IMR-90 (cell line): ENCODE measurements around the gene MON2. TPM values are rescaled to one million over a fixed set of nuclear protein-coding genes. Genes with fewer than 3 reads are reported as not detected.

ENCODE experiments used
- ATAC-seq: fragments of 200-7000 bp; cut with Tn5 transposase; 2 replicates; pipeline ENCODE4 v1.9.1; 2020; ENCODE audit warnings: low read depth, mild to moderate bottlenecking, moderate library complexity
- BruUV-seq: library from RNA; stranded (reverse); fragments of 400-500 nt; replicated peaks from 2 replicates; lab custom pipeline; 2021; lab: Mats Ljungman, UMichigan
- CTCF ChIA-PET: fragments of 300-600 bp; formaldehyde crosslinking; extraction: SDS; loops from one replicate; lab custom pipeline; 2021; ENCODE audit warnings: antibody characterized with exemption; lab: Yijun Ruan, JAX
- POLR2A ChIA-PET: fragments of 300-600 bp; sonication (Branson Sonifier 250); formaldehyde crosslinking; loops from one replicate; lab custom pipeline; 2022; ENCODE audit warnings: antibody characterized with exemption; ENCODE audit not compliant: unreplicated experiment; lab: Charles Lee
- DNase-seq: peaks from one replicate; pipeline ENCODE4 v3.0.0; 2013
- H2AFZ ChIP-seq: replicated peaks from 2 replicates; pipeline ENCODE3; 2013; ENCODE audit warnings: low read length, mild to moderate bottlenecking; ENCODE audit not compliant: poor library complexity
- H2AK5ac ChIP-seq: 2 replicates; pipeline ENCODE4 v1.6.1; 2013; ENCODE audit warnings: low read depth, low read length, inconsistent platforms
- H2AK9ac ChIP-seq: replicated peaks from 2 replicates; pipeline ENCODE3; 2013; ENCODE audit warnings: mild to moderate bottlenecking, low read depth, low read length, moderate library complexity; ENCODE audit not compliant: poor library complexity
- H2BK120ac ChIP-seq: 2 replicates; pipeline ENCODE4 v1.6.1; 2013; ENCODE audit warnings: low read depth, low read length, inconsistent platforms
- H2BK15ac ChIP-seq: 3 replicates; pipeline ENCODE4 v1.6.1; 2013; ENCODE audit warnings: low read depth, low read length, inconsistent platforms
- H2BK20ac ChIP-seq: 2 replicates; pipeline ENCODE4 v1.6.1; 2013; ENCODE audit warnings: low read depth, mild to moderate bottlenecking, inconsistent platforms, low read length, moderate library complexity
- H2BK5ac ChIP-seq: 2 replicates; pipeline ENCODE4 v1.6.1; 2013; ENCODE audit warnings: mild to moderate bottlenecking, low read depth, low read length, inconsistent platforms; ENCODE audit not compliant: poor library complexity, severe bottlenecking
- H3K14ac ChIP-seq: replicated peaks from 2 replicates; pipeline ENCODE4 v1.6.1; 2013; ENCODE audit warnings: low read depth, low read length, inconsistent platforms
- H3K18ac ChIP-seq: 2 replicates; pipeline ENCODE4 v1.6.1; 2013; ENCODE audit warnings: low read depth, low read length, control low read depth
- H3K23ac ChIP-seq: 2 replicates; pipeline ENCODE4 v1.6.1; 2013; ENCODE audit warnings: low read depth, low read length, inconsistent platforms
- H3K27ac ChIP-seq: 2 replicates; pipeline ENCODE4 v1.5.1; 2013; ENCODE audit warnings: mild to moderate bottlenecking, control low read depth, low read length; ENCODE audit not compliant: insufficient read depth
- H3K27me3 ChIP-seq: 2 replicates; pipeline ENCODE4 v1.6.1; 2013; ENCODE audit warnings: low read length; ENCODE audit not compliant: control insufficient read depth, insufficient read depth
- H3K36me3 ChIP-seq: 2 replicates; pipeline ENCODE4 v1.6.1; 2013; ENCODE audit warnings: low read length, mixed read lengths; ENCODE audit not compliant: control insufficient read depth, insufficient read depth
- H3K4ac ChIP-seq: 2 replicates; pipeline ENCODE4 v1.6.1; 2013; ENCODE audit warnings: low read depth, low read length, inconsistent platforms
- H3K4me1 ChIP-seq: 2 replicates; pipeline ENCODE4 v1.6.1; 2013; ENCODE audit warnings: low read length, mixed read lengths; ENCODE audit not compliant: control insufficient read depth, insufficient read depth
- H3K4me2 ChIP-seq: 2 replicates; pipeline ENCODE4 v1.6.1; 2013; ENCODE audit warnings: low read depth, mild to moderate bottlenecking, control low read depth, low read length, moderate library complexity
- H3K4me3 ChIP-seq: 2 replicates; pipeline ENCODE4 v1.5.1; 2013; ENCODE audit warnings: low read depth, mild to moderate bottlenecking, control low read depth, low read length, moderate library complexity; ENCODE audit not compliant: insufficient read depth
- H3K56ac ChIP-seq: 2 replicates; pipeline ENCODE4 v1.6.1; 2013; ENCODE audit warnings: low read length, inconsistent platforms; ENCODE audit not compliant: insufficient read depth; ENCODE audit errors: extremely low read depth
- H3K79me1 ChIP-seq, 2 experiments: 2 replicates each; pipeline ENCODE4 v1.6.1; 2013; ENCODE audit warnings: low read length in 2 of 2, inconsistent platforms in 1 of 2, low read depth in 1 of 2
- H3K9ac ChIP-seq: 2 replicates; pipeline ENCODE4 v1.6.1; 2013; ENCODE audit warnings: low read depth, low read length, control low read depth
- H3K9me1 ChIP-seq: 2 replicates; pipeline ENCODE4 v1.6.1; 2013; ENCODE audit warnings: low read length, inconsistent platforms; ENCODE audit not compliant: insufficient read depth
- H3K9me3 ChIP-seq: 2 replicates; pipeline ENCODE4 v1.6.1; 2013; ENCODE audit warnings: low read length; ENCODE audit not compliant: control insufficient read depth, insufficient read depth
- H4K20me1 ChIP-seq: 2 replicates; pipeline ENCODE4 v1.6.1; 2013; ENCODE audit warnings: low read length, inconsistent platforms; ENCODE audit not compliant: insufficient read depth
- H4K5ac ChIP-seq: 2 replicates; pipeline ENCODE4 v1.6.1; 2013; ENCODE audit warnings: mild to moderate bottlenecking, low read depth, low read length, control low read depth
- H4K8ac ChIP-seq, 2 experiments: 2 replicates each; pipeline ENCODE4 v1.6.1; 2013; ENCODE audit warnings: low read depth in 2 of 2, low read length in 2 of 2, control low read depth in 1 of 2, inconsistent platforms in 1 of 2
- H4K91ac ChIP-seq: 2 replicates; pipeline ENCODE4 v1.6.1; 2013; ENCODE audit warnings: low read depth, low read length, inconsistent platforms; ENCODE audit not compliant: insufficient read depth
- BHLHE40 ChIP-seq: fragments of 150-350 bp; IDR thresholded peaks from 2 replicates; pipeline ENCODE4 v1.6.1; 2016; ENCODE audit warnings: mild to moderate bottlenecking, low read depth, low read length
- CTCF ChIP-seq: conservative IDR thresholded peaks from 2 replicates; pipeline ENCODE4 v1.5.1; 2012; ENCODE audit warnings: mild to moderate bottlenecking, low read depth, low read length, improper control_type of control experiment
- FOS ChIP-seq: fragments of 150-350 bp; IDR thresholded peaks from 2 replicates; pipeline ENCODE4 v1.6.1; 2016; ENCODE audit warnings: low read depth, low read length
- MXI1 ChIP-seq: IDR thresholded peaks from 2 replicates; pipeline ENCODE4 v1.6.1; 2012; ENCODE audit warnings: low read depth, mild to moderate bottlenecking, low read length, moderate library complexity, borderline replicate concordance
- RCOR1 ChIP-seq: IDR thresholded peaks from 2 replicates; pipeline ENCODE4 v1.6.1; 2012; ENCODE audit warnings: mild to moderate bottlenecking, low read length, improper control_type of control experiment; ENCODE audit not compliant: insufficient replicate concordance
- RFX5 ChIP-seq: IDR thresholded peaks from 2 replicates; pipeline ENCODE4 v1.8.0; 2012; ENCODE audit warnings: low read depth, mild to moderate bottlenecking, low read length, moderate library complexity
- WGBS, 2 experiments: methylation state at CpG; one replicate each; pipeline versions ENCODE4 v1.1.5 to v1.1.7; 2013; ENCODE audit warnings: missing lambda C conversion rate in 2 of 2; ENCODE audit not compliant: insufficient read length in 1 of 2; ENCODE audit errors: extremely low coverage in 2 of 2; 5-methylcytosine and 5-hydroxymethylcytosine counted together
- dilution Hi-C: fragments of 300-500 bp; cut with HindIII; formaldehyde crosslinking; loops from one replicate; pipeline ENCODE4 v1.14.3; 2018; ENCODE audit warnings: low sequenced_read_pairs; ENCODE audit not compliant: unreplicated experiment
- in situ Hi-C: fragments of 300-500 bp; cut with MboI; formaldehyde crosslinking; loops from 3 replicates; pipeline ENCODE4 v1.14.3; 2019; ENCODE audit warnings: low sequenced_read_pairs, inconsistent platforms, mixed read lengths
- intact Hi-C: fragments of 100-400 bp; cut with micrococcal nuclease; formaldehyde crosslinking; loops from 2 replicates; pipeline ENCODE4 v1.10.0; 2022
- polyA plus RNA-seq, 3 experiments: library from polyadenylated mRNA; depleted of rRNA; stranded (reverse); fragments of >200 nt; gene quantifications; 2 replicates each; pipeline ENCODE4 v1.2.3, GENCODE V29; 2012; ENCODE audit warnings: low replicate concordance in 1 of 3
- total RNA-seq: library from RNA; depleted of rRNA; stranded (reverse); fragments of >200 nt; gene quantifications from 2 replicates; pipeline ENCODE4 v1.2.3, GENCODE V29; 2012
- TF ChIP-seq, protein P1 (sequence below): fragments of 150-350 bp; IDR thresholded peaks from 2 replicates; pipeline ENCODE4 v1.6.1; 2016; ENCODE audit warnings: low read depth, mild to moderate bottlenecking, low read length, moderate library complexity, borderline replicate concordance

MON2 gene
- total and polyA plus RNA-seq, 2 of the 4 experiments (the other 2 are of a cell fraction) = 13.2 to 39.3 TPM

DNA sequence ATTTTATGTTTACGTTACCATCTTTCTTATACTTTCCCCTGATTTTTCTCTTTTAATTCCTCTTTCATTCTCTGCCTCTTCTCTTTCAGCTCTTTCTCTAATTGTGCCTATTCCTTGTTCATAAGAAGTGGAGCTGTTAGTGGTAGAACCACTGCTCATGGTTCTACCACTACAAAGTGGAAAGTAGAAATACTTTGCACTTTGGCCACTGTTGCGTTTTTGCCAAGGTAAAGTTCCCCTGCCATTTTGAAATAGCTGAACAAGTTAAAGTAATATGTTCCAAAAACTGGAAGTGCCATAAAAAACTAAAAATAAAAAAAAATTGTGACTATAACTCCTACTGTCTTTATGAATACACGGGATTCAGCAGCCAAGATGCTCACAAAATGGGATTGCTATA is 130.6 kb downstream of the MON2 start:
- ATAC-seq (no peak), DNase-seq (no peak)
- H3K36me3 ChIP-seq = peaks cover 3% of the 10 kb centered on the region; the same call in 1 of the 2 replicates
- no TSS peak for BruUV-seq
- intact Hi-C loops = no loop called here
- ChIA-PET POLR2A (no interaction called here), CTCF (no interaction called here)
- H3K9me3 ChIP-seq = no peaks in the 10 kb centered on the region
- no peak overlapping the region for H3K23ac ChIP-seq
- H3K18ac ChIP-seq = no peak overlapping the region
- peaks cover 0 to 3% of the 10 kb centered on the region in 2 experiments; a peak in 1 of 4 replicates for H3K79me1 ChIP-seq
- no peak overlapping the region for H2AK9ac ChIP-seq
- no peaks in the 10 kb centered on the region for H4K20me1 ChIP-seq
- H4K91ac ChIP-seq = no peak overlapping the region
- TF ChIP-seq, protein P1, sequence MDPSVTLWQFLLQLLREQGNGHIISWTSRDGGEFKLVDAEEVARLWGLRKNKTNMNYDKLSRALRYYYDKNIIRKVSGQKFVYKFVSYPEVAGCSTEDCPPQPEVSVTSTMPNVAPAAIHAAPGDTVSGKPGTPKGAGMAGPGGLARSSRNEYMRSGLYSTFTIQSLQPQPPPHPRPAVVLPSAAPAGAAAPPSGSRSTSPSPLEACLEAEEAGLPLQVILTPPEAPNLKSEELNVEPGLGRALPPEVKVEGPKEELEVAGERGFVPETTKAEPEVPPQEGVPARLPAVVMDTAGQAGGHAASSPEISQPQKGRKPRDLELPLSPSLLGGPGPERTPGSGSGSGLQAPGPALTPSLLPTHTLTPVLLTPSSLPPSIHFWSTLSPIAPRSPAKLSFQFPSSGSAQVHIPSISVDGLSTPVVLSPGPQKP = no peak
- TF ChIP-seq RFX5 (no peak), CTCF (no peak), RCOR1 (no peak), MXI1 (no peak), FOS (no peak), BHLHE40 (no peak)
- H3K9ac ChIP-seq = no peak overlapping the region
- H3K4ac ChIP-seq = no peak overlapping the region
- H2BK5ac ChIP-seq = no peak overlapping the region
- H4K8ac ChIP-seq = no peak overlapping the region
- H2BK120ac ChIP-seq = no peak overlapping the region
- no peaks in the 10 kb centered on the region; the same call in 1 of the 2 replicates for H3K4me1 ChIP-seq
- no peak overlapping the region for H3K56ac ChIP-seq
- H2AFZ ChIP-seq = no peak overlapping the region
- H3K14ac ChIP-seq = no peak overlapping the region
- H3K4me3 ChIP-seq = no peak overlapping the region
- H2BK20ac ChIP-seq = no peak overlapping the region
- no peak overlapping the region for H2AK5ac ChIP-seq
- H3K27me3 ChIP-seq = no peaks in the 10 kb centered on the region
- in situ Hi-C loops = loop anchor here (25.0 kb wide), 1 partner anchor 465 kb away; no protein-coding TSS in a partner anchor
- no peak overlapping the region for H3K4me2 ChIP-seq
- no peak overlapping the region for H3K27ac ChIP-seq
- no peak overlapping the region for H2BK15ac ChIP-seq
- dilution Hi-C loops = loop anchor here (25.0 kb wide), 1 partner anchor 190 kb away; no protein-coding TSS in a partner anchor
- H3K9me1 ChIP-seq = no peaks in the 10 kb centered on the region
- H4K5ac ChIP-seq = no peak overlapping the region
- no CpG with 5 or more reads among the region's 3 CpGs for WGBS, 2 experiments
